ENCODE data around the gene HCN2. TPM values are rescaled to one million over a fixed set of nuclear protein-coding genes. Genes with fewer than 3 reads are reported as not detected.

The HCN2 gene
- total RNA-seq, 2 experiments from 2014 or later: 0.18 TPM

DNA sequence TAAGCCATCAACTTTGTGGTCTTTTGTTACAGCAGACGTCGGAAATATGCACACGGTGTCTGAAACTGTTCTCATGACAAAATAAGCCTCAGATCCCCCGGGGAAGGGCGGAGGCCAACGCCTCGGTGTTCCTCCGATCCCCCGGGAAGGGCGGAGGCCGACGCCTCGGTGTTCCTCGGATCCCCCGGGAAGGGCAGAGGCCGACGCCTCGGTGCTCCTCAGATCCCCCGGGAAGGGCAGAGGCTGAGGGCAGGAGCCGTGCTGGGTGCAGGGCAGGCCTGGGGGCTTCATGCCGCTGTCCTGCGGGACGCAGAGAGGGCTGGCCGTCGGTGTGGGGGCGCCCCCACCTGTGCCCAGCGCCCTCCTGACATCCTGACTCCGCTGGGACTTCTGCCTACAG is 54.7 kb downstream of the HCN2 start:
- CTCF ChIA-PET: no interaction called here
- ATAC-seq (no peak), DNase-seq (no peak)
- H3K4me3 Mint-ChIP-seq: no peak overlapping the region
- intact Hi-C loops (cut with micrococcal nuclease): no loop called here
- no peak overlapping the region for H3K27ac Mint-ChIP-seq
- H3K27me3 Mint-ChIP-seq: no peaks in the 10 kb centered on the region
- no peaks in the 10 kb centered on the region for H3K9me3 Mint-ChIP-seq
- H3K36me3 Mint-ChIP-seq (ENCODE audit: low read depth): peaks cover 3% of the 10 kb centered on the region
- POLR2A ChIA-PET: no interaction called here
- TF ChIP-seq, protein P1, sequence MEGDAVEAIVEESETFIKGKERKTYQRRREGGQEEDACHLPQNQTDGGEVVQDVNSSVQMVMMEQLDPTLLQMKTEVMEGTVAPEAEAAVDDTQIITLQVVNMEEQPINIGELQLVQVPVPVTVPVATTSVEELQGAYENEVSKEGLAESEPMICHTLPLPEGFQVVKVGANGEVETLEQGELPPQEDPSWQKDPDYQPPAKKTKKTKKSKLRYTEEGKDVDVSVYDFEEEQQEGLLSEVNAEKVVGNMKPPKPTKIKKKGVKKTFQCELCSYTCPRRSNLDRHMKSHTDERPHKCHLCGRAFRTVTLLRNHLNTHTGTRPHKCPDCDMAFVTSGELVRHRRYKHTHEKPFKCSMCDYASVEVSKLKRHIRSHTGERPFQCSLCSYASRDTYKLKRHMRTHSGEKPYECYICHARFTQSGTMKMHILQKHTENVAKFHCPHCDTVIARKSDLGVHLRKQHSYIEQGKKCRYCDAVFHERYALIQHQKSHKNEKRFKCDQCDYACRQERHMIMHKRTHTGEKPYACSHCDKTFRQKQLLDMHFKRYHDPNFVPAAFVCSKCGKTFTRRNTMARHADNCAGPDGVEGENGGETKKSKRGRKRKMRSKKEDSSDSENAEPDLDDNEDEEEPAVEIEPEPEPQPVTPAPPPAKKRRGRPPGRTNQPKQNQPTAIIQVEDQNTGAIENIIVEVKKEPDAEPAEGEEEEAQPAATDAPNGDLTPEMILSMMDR (IDR thresholded peaks at IDR 0.05): no peak
- peaks cover 1% of the 10 kb centered on the region for H3K4me1 Mint-ChIP-seq (ENCODE audit: low read depth)

DNA sequence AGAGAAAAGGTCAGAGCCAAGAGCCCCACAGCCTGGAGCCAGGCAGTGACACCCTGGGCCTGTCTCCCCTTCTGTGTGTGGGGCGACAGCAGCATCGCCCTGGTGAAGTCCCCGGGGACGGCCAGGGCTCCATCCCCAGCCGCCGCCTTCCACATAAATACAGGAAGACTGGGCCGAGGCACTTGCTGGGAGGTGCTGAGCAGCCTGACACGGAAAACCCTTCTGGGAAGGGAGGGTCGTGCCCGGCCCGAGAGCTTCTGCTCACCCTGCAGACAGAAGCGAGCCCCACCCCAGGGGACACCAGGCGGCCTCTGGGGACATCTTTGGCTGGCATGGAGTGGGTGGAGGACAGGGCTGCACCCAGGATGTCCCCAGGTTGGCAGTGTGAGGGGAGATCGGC is 55.1 kb downstream of the HCN2 start:
- TF ChIP-seq, protein P1 (IDR thresholded peaks at IDR 0.05): no peak
- CTCF ChIA-PET: no interaction called here
- intact Hi-C loops (cut with micrococcal nuclease): no loop called here
- Mint-ChIP-seq H3K27ac (no peak overlapping the region), H3K27me3 (no peaks in the 10 kb centered on the region), H3K4me1 (ENCODE audit: low read depth) (no peaks in the 10 kb centered on the region), H3K9me3 (no peaks in the 10 kb centered on the region), H3K4me3 (no peak overlapping the region), H3K36me3 (ENCODE audit: low read depth) (peaks cover 3% of the 10 kb centered on the region)
- no peak for DNase-seq
- ATAC-seq: no peak
- POLR2A ChIA-PET: no interaction called here

DNA sequence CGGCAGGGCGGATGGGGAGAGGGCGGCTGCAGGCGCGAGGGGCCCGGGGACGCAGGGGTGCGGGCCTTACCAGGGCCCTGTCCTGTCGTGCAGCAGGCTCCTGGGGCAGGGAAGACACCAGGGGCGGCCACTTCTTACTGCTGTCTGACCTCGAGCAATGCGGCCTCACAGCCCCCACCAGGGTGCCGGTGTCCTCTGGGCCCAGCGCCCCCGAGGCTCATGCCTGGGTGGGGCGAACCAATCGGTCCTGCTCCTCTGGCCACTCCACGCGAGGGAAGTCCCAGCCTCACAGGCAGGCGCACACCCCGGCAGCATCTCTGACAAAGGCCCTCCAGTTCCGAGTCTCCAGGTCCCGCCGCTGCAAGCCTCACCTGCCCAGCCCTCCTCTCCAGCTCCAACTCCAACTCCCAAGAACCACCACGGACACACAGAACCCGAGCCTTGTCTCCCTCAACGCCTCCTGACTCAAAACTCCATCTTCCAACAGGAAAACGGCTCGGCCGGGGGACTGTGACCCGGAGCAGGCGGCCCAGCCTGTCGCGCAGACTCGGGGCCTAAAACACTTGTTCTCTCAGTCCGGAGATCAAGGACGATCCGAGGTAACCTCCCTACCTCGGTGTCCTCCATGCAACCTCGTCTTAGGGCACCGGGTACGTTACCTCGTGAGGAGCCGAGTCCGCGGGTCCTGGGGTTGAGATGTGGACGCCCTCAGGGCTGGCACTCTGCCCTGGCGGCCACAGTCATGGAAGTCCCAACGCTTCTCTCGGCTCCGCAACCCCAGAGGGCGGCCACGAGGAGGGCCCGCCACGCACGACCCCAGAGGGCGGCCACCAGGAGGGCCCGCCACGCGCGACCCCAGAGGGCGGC is 56.5 kb downstream of the HCN2 start:
- Mint-ChIP-seq H3K27ac (no peak overlapping the region), H3K4me1 (ENCODE audit: low read depth) (no peaks in the 10 kb centered on the region), H3K4me3 (no peak overlapping the region), H3K9me3 (no peaks in the 10 kb centered on the region), H3K27me3 (no peaks in the 10 kb centered on the region), H3K36me3 (ENCODE audit: low read depth) (peaks cover 5% of the 10 kb centered on the region)
- CTCF ChIA-PET: no interaction called here
- ATAC-seq (no peak), DNase-seq (no peak)
- intact Hi-C loops (cut with micrococcal nuclease): no loop called here
- POLR2A ChIA-PET: interaction anchor here (0.5 to 1.7 kb wide), 3 partner anchors 10 to 42 kb away, joined by 3 to 6 read pairs (median 3); no protein-coding TSS in a partner anchor
- TF ChIP-seq, protein P1 (IDR thresholded peaks at IDR 0.05): no peak

DNA sequence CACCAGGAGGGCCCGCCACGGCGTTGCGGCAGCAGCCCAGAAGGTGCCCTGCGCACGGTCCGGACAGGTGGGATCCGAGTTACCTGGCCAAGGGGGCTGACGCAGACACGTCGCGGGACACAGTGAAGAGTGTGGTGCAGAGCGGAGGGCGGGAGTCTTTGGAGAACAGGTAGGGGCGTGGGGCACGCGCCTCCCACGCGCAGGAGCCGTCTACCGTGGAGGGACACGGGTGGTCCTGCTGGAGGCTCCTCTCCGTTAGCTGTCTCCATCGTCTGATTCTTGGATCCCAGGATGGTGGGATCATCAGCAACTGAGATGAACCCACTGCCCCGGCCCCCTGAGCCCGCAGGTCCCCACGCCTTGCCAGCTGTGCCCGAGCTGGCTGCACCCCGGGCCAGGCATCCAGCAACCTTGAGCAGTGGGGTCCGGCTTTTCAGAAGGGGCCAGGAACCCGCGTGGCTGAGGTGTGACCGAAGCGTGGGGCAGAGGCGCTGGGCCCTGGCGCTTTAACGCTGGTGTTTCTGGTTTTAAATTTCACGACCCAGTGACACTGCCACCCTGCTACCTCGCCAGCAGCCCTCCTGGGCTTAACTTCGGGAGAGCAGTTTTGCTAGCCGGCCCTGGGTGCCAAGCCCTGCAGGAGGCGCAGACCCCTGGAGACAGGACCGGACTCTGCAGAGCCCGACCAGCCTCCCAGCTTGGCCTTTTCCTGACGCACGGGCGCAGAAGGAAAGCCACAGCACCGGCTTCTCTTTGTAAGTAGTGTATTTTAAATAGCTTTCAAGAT is 57.3 kb downstream of the HCN2 start:
- H3K9me3 Mint-ChIP-seq: no peaks in the 10 kb centered on the region
- H3K27ac Mint-ChIP-seq: no peak overlapping the region
- DNase-seq (no peak), ATAC-seq (no peak)
- CTCF ChIA-PET: no interaction called here
- intact Hi-C loops (cut with micrococcal nuclease): no loop called here
- H3K4me1 Mint-ChIP-seq (ENCODE audit: low read depth): no peaks in the 10 kb centered on the region
- no peaks in the 10 kb centered on the region for H3K27me3 Mint-ChIP-seq
- peaks cover 5% of the 10 kb centered on the region for H3K36me3 Mint-ChIP-seq (ENCODE audit: low read depth)
- H3K4me3 Mint-ChIP-seq: no peak overlapping the region
- TF ChIP-seq, protein P1 (IDR thresholded peaks at IDR 0.05): no peak
- POLR2A ChIA-PET: interaction anchor here (1.7 kb wide), 1 partner anchor 13 kb away, joined by 6 read pairs; no protein-coding TSS in a partner anchor
